ENCODE data around the gene DLG4.

Gene DLG4

GRCh38 chr17:7191571-7192270, 27.9 kb downstream of the DLG4 start:
- TF ChIP-seq TOX (CRISPR knock-in tag; IDR thresholded peaks at IDR 0.05; ENCODE audit: borderline replicate concordance) (no peak), ISL1 (CRISPR knock-in tag; IDR thresholded peaks at IDR 0.05) (no peak), ARNTL (CRISPR knock-in tag; IDR thresholded peaks at IDR 0.05; ENCODE audit: borderline replicate concordance, low read depth) (no peak), CSDC2 (CRISPR knock-in tag; IDR thresholded peaks at IDR 0.05) (no peak), SNAI2 (CRISPR knock-in tag; IDR thresholded peaks at IDR 0.05) (no peak), POU6F1 (CRISPR knock-in tag; IDR thresholded peaks at IDR 0.05; ENCODE audit: borderline replicate concordance, low read depth) (no peak), ZC3H10 (CRISPR knock-in tag; IDR thresholded peaks at IDR 0.05) (no peak), TSHZ2 (CRISPR knock-in tag; IDR thresholded peaks at IDR 0.05) (no peak), RARB (CRISPR knock-in tag; IDR thresholded peaks at IDR 0.05) (no peak), TCF4 (CRISPR knock-in tag; IDR thresholded peaks at IDR 0.05; ENCODE audit: borderline replicate concordance) (no peak), ESRRG (CRISPR knock-in tag; IDR thresholded peaks at IDR 0.05) (no peak), OSR1 (CRISPR knock-in tag; IDR thresholded peaks at IDR 0.05) (no peak), GLIS3 (CRISPR knock-in tag; IDR thresholded peaks at IDR 0.05) (no peak), PPARA (CRISPR knock-in tag; IDR thresholded peaks at IDR 0.05; ENCODE audit: borderline replicate concordance) (no peak), CREB5 (CRISPR knock-in tag; IDR thresholded peaks at IDR 0.05; ENCODE audit: low read depth) (no peak), BACH2 (CRISPR knock-in tag; IDR thresholded peaks at IDR 0.05; ENCODE audit: borderline replicate concordance) (no peak), ZNF8 (CRISPR knock-in tag; IDR thresholded peaks at IDR 0.05) (no peak), ZFP3 (CRISPR knock-in tag; IDR thresholded peaks at IDR 0.05) (no peak)
- peak; percentile 92 for ATAC-seq

- TF ChIP-seq ZFP30 (CRISPR knock-in tag; IDR thresholded peaks at IDR 0.05) (no peak), GLIS3 (CRISPR knock-in tag; IDR thresholded peaks at IDR 0.05) (no peak), ZNF70 (CRISPR knock-in tag; IDR thresholded peaks at IDR 0.05) (no peak)
Observed at GRCh38 chr17:7191069-7191468, 28.6 kb downstream of the DLG4 start.

GRCh38 chr17:7190276-7190917, 29.2 kb downstream of the DLG4 start:
- ATAC-seq, result no peak
- TF ChIP-seq CSDC2 (CRISPR knock-in tag; IDR thresholded peaks at IDR 0.05) (no peak), RARB (CRISPR knock-in tag; IDR thresholded peaks at IDR 0.05) (no peak), ZFP3 (CRISPR knock-in tag; IDR thresholded peaks at IDR 0.05) (no peak), ZNF8 (CRISPR knock-in tag; IDR thresholded peaks at IDR 0.05) (no peak), ISL1 (CRISPR knock-in tag; IDR thresholded peaks at IDR 0.05) (no peak), ZNF70 (CRISPR knock-in tag; IDR thresholded peaks at IDR 0.05) (no peak), BACH2 (CRISPR knock-in tag; IDR thresholded peaks at IDR 0.05; ENCODE audit: borderline replicate concordance) (no peak), OSR1 (CRISPR knock-in tag; IDR thresholded peaks at IDR 0.05) (no peak), PPARA (CRISPR knock-in tag; IDR thresholded peaks at IDR 0.05; ENCODE audit: borderline replicate concordance) (no peak), ESRRG (CRISPR knock-in tag; IDR thresholded peaks at IDR 0.05) (no peak), CSRNP3 (CRISPR knock-in tag; IDR thresholded peaks at IDR 0.05) (no peak), CREB5 (CRISPR knock-in tag; IDR thresholded peaks at IDR 0.05; ENCODE audit: low read depth) (no peak), POU6F1 (CRISPR knock-in tag; IDR thresholded peaks at IDR 0.05; ENCODE audit: borderline replicate concordance, low read depth) (no peak), ZNF565 (CRISPR knock-in tag; conservative IDR thresholded peaks at IDR 0.05; ENCODE audit: low read depth) (no peak), SNAI2 (CRISPR knock-in tag; IDR thresholded peaks at IDR 0.05) (no peak), ZFP30 (CRISPR knock-in tag; IDR thresholded peaks at IDR 0.05) (no peak), TOX (CRISPR knock-in tag; IDR thresholded peaks at IDR 0.05; ENCODE audit: borderline replicate concordance) (no peak), PATZ1 (CRISPR knock-in tag; IDR thresholded peaks at IDR 0.05; ENCODE audit: borderline replicate concordance) (no peak)

More at GRCh38 chr17:7191069-7191468, 28.6 kb downstream of the DLG4 start:
- no peak for ATAC-seq
